HCT116 (cell line): ENCODE data around the gene SHISA2. TPM values are rescaled to one million over a fixed set of nuclear protein-coding genes. Genes with fewer than 3 reads are reported as not detected.

Source experiments
- ATAC-seq: fragments of 200-7000 bp; cut with Tn5 transposase; 2 replicates; pipeline ENCODE4 v1.9.1; 2020; ENCODE audit warnings: mild to moderate bottlenecking, moderate library complexity
- BruUV-seq: library from RNA; stranded (reverse); fragments of 400-500 nt; replicated peaks from 2 replicates; lab custom pipeline; 2021; lab: Mats Ljungman, UMichigan
- CTCF ChIA-PET: fragments of 300-600 bp; sonication (Branson Sonifier 250); formaldehyde crosslinking; loops from one replicate; lab custom pipeline; 2021; ENCODE audit warnings: antibody characterized with exemption; lab: Charles Lee
- POLR2A ChIA-PET: fragments of 300-600, 350-600 bp; sonication (Branson Sonifier 250); formaldehyde crosslinking; loops from one replicate; lab custom pipeline; 2021; ENCODE audit warnings: antibody characterized with exemption; lab: Charles Lee
- RAD21 ChIA-PET, 2 experiments: fragments of 300-600 bp; sonication (Branson Sonifier 250); formaldehyde crosslinking; loops; one replicate each; lab custom pipeline; 2023; ENCODE audit warnings: low total read pairs in 2 of 2; ENCODE audit not compliant: uncharacterized antibody in 2 of 2, unreplicated experiment in 2 of 2, low non-redundant PET in 1 of 2; lab: Charles Lee
- DNase-seq: peaks from one replicate; pipeline ENCODE4 v3.0.0-alpha.2; 2010; ENCODE audit warnings: low read depth, low spot score
- H2AFZ ChIP-seq: fragments of 200-600 bp; shearing (Covaris generic), sonication (generic); 2 replicates; pipeline ENCODE4 v1.6.1; 2017; ENCODE audit warnings: low read depth, mixed run types, mixed read lengths, antibody characterized with exemption, low read length; ENCODE audit not compliant: poor library complexity, severe bottlenecking
- H3K27ac ChIP-seq: 2 replicates; pipeline ENCODE4 v1.5.1; 2012; ENCODE audit warnings: low read depth, low read length
- H3K27me3 ChIP-seq: fragments of 200-600 bp; sonication (generic); 2 replicates; pipeline ENCODE4 v1.6.1; 2016; ENCODE audit warnings: mixed run types, low read length, mixed read lengths; ENCODE audit not compliant: insufficient read depth
- H3K36me3 ChIP-seq, 2 experiments: fragments of 200-500 bp in 1 of 2; fragments of 200-600 bp in 1 of 2; sonication (Bioruptor generic) in 1 of 2; sonication (generic) in 1 of 2; 2 replicates each; pipeline versions ENCODE4 v1.5.1 to v1.6.1; 2014 to 2016; ENCODE audit warnings: low read length in 2 of 2, inconsistent platforms in 1 of 2, mixed read lengths in 1 of 2, mixed run types in 1 of 2; ENCODE audit not compliant: insufficient read depth in 2 of 2, control insufficient read depth in 1 of 2
- H3K4me1 ChIP-seq, 2 experiments: fragments of 200-600 bp in 1 of 2; sonication (generic) in 1 of 2; 2 replicates each; pipeline versions ENCODE4 v1.5.1 to v1.6.1; 2012 to 2017; ENCODE audit warnings: low read length in 2 of 2, inconsistent platforms in 1 of 2, mild to moderate bottlenecking in 1 of 2, mixed read lengths in 1 of 2, mixed run types in 1 of 2, moderate library complexity in 1 of 2; ENCODE audit not compliant: insufficient read depth in 2 of 2, control insufficient read depth in 1 of 2
- H3K4me2 ChIP-seq: fragments of 200-600 bp; sonication (generic); 2 replicates; pipeline ENCODE4 v1.6.1; 2017; ENCODE audit warnings: mixed run types, low read length, mixed read lengths
- H3K4me3 ChIP-seq, 2 experiments: fragments of 200-600 bp in 1 of 2; sonication (generic) in 1 of 2; replicated peaks in 1 of 2; 2 replicates each; pipeline ENCODE4 v1.5.1; 2011 to 2016; ENCODE audit warnings: low read length in 2 of 2, control low read depth in 1 of 2, low read depth in 1 of 2, mild to moderate bottlenecking in 1 of 2, mixed read lengths in 1 of 2, mixed run types in 1 of 2
- H3K79me2 ChIP-seq: fragments of 200-600 bp; sonication (generic); 2 replicates; pipeline ENCODE4 v1.6.1; 2017; ENCODE audit warnings: mild to moderate bottlenecking, mixed run types, low read length, moderate library complexity, mixed read lengths; ENCODE audit not compliant: insufficient read depth
- H3K9ac ChIP-seq: fragments of 200-600 bp; sonication (generic); 2 replicates; pipeline ENCODE4 v1.6.1; 2016; ENCODE audit warnings: low read length, mixed read lengths
- H3K9me2 ChIP-seq: fragments of 200-600 bp; sonication (generic), shearing (Covaris generic); 2 replicates; pipeline ENCODE4 v1.6.1; 2017; ENCODE audit warnings: mixed run types, mild to moderate bottlenecking, moderate library complexity; ENCODE audit not compliant: insufficient read depth
- H3K9me3 ChIP-seq, 2 experiments: fragments of 200-500 bp in 1 of 2; fragments of 200-600 bp in 1 of 2; sonication (Bioruptor generic) in 1 of 2; sonication (generic) in 1 of 2; 2 replicates each; pipeline ENCODE4 v1.6.1; 2014 to 2017; ENCODE audit warnings: low read length in 2 of 2, mixed read lengths in 2 of 2, inconsistent platforms in 1 of 2, low read depth in 1 of 2, mild to moderate bottlenecking in 1 of 2, mixed run types in 1 of 2, moderate library complexity in 1 of 2; ENCODE audit not compliant: control insufficient read depth in 1 of 2, insufficient read depth in 1 of 2
- H4K20me1 ChIP-seq: fragments of 200-600 bp; sonication (generic), shearing (Covaris generic); 2 replicates; pipeline ENCODE4 v1.6.1; 2017; ENCODE audit warnings: mixed run types, mild to moderate bottlenecking, moderate library complexity; ENCODE audit not compliant: insufficient read depth
- CBX3 ChIP-seq: IDR thresholded peaks from 2 replicates; pipeline ENCODE4 v1.6.1; 2012; ENCODE audit warnings: low read depth
- CEBPB ChIP-seq: IDR thresholded peaks from 2 replicates; pipeline ENCODE4 v1.6.1; 2012; ENCODE audit warnings: low read depth
- FOSL1 ChIP-seq: IDR thresholded peaks from 2 replicates; pipeline ENCODE4 v1.6.1; 2012; ENCODE audit warnings: low read depth
- SIN3A ChIP-seq: IDR thresholded peaks from 2 replicates; pipeline ENCODE4 v1.6.1; 2012; ENCODE audit warnings: low read depth
- SRF ChIP-seq: IDR thresholded peaks from 2 replicates; pipeline ENCODE4 v1.6.1; 2012; ENCODE audit warnings: low read depth
- TCF7L2 ChIP-seq: IDR thresholded peaks from 2 replicates; pipeline ENCODE4 v1.7.0; 2011; ENCODE audit warnings: borderline replicate concordance, inconsistent platforms; ENCODE audit not compliant: insufficient read depth, insufficient read length; ENCODE audit errors: extremely low read depth
- YY1 ChIP-seq: IDR thresholded peaks from 2 replicates; pipeline ENCODE4 v1.6.1; 2011; ENCODE audit warnings: low read length, low read depth, moderate library complexity, mild to moderate bottlenecking; ENCODE audit not compliant: insufficient replicate concordance; ENCODE audit errors: extremely low read depth
- intact Hi-C: fragments of 100-400 bp; cut with micrococcal nuclease; formaldehyde crosslinking; loops from 2 replicates; pipeline ENCODE4 v1.10.0; 2022
- total RNA-seq: library from RNA; stranded (reverse); gene quantifications from one replicate; pipeline ENCODE4 v1.2.1, GENCODE V29; 2021; ENCODE audit not compliant: unreplicated experiment
- TF ChIP-seq, protein P1 (sequence below): IDR thresholded peaks from 2 replicates; pipeline ENCODE4 v1.6.1; 2012; ENCODE audit warnings: low read depth
- TF ChIP-seq, protein P2 (sequence below): IDR thresholded peaks from 2 replicates; pipeline ENCODE4 v1.6.1; 2012
- TF ChIP-seq, protein P3 (sequence below): IDR thresholded peaks from 2 replicates; pipeline ENCODE4 v1.6.1; 2011; ENCODE audit warnings: mild to moderate bottlenecking, low read length, moderate library complexity; ENCODE audit not compliant: insufficient replicate concordance; ENCODE audit errors: extremely low read depth

SHISA2 gene
- total RNA-seq, 1 experiment from 2014 or later = not detected

DNA sequence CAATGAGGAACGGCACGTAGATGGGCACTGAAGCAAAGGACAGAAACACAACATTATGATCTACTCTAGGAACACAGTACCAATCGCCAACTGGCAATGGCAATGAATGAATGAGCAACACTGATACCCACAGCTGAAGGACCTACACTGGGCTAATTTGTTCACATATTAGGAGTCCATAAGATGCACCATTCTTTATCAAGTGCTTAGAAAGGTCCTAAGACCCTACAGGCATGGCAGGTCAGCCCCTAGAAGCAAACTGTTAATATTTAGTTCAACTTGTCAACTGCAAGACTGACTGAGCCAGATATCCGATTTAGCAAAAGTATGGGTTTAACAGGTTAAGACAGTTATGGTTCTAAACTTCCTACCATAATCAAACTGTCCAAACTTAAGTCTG, 4.8 kb downstream of the SHISA2 start:
- intact Hi-C loops = no loop called here
- Histone ChIP-seq H3K9ac (no peak overlapping the region), H2AFZ (no peak overlapping the region), H3K27me3 (peaks cover 42% of the 10 kb centered on the region), H3K4me1 (no peaks in the 10 kb centered on the region), H3K4me2 (no peak overlapping the region), H3K9me2 (no peaks in the 10 kb centered on the region), H3K9me3 (no peaks in the 10 kb centered on the region)
- ATAC-seq = no peak
- BruUV-seq = no TSS peak
- POLR2A ChIA-PET = no interaction called here
- TF ChIP-seq CEBPB (no peak), CBX3 (no peak), SIN3A (no peak), SRF (no peak), FOSL1 (no peak), YY1 (no peak), TCF7L2 (no peak)
- TF ChIP-seq, protein P1, sequence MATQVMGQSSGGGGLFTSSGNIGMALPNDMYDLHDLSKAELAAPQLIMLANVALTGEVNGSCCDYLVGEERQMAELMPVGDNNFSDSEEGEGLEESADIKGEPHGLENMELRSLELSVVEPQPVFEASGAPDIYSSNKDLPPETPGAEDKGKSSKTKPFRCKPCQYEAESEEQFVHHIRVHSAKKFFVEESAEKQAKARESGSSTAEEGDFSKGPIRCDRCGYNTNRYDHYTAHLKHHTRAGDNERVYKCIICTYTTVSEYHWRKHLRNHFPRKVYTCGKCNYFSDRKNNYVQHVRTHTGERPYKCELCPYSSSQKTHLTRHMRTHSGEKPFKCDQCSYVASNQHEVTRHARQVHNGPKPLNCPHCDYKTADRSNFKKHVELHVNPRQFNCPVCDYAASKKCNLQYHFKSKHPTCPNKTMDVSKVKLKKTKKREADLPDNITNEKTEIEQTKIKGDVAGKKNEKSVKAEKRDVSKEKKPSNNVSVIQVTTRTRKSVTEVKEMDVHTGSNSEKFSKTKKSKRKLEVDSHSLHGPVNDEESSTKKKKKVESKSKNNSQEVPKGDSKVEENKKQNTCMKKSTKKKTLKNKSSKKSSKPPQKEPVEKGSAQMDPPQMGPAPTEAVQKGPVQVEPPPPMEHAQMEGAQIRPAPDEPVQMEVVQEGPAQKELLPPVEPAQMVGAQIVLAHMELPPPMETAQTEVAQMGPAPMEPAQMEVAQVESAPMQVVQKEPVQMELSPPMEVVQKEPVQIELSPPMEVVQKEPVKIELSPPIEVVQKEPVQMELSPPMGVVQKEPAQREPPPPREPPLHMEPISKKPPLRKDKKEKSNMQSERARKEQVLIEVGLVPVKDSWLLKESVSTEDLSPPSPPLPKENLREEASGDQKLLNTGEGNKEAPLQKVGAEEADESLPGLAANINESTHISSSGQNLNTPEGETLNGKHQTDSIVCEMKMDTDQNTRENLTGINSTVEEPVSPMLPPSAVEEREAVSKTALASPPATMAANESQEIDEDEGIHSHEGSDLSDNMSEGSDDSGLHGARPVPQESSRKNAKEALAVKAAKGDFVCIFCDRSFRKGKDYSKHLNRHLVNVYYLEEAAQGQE = no peak
- TF ChIP-seq, protein P2, sequence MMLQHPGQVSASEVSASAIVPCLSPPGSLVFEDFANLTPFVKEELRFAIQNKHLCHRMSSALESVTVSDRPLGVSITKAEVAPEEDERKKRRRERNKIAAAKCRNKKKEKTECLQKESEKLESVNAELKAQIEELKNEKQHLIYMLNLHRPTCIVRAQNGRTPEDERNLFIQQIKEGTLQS = no peak
- TF ChIP-seq, protein P3, sequence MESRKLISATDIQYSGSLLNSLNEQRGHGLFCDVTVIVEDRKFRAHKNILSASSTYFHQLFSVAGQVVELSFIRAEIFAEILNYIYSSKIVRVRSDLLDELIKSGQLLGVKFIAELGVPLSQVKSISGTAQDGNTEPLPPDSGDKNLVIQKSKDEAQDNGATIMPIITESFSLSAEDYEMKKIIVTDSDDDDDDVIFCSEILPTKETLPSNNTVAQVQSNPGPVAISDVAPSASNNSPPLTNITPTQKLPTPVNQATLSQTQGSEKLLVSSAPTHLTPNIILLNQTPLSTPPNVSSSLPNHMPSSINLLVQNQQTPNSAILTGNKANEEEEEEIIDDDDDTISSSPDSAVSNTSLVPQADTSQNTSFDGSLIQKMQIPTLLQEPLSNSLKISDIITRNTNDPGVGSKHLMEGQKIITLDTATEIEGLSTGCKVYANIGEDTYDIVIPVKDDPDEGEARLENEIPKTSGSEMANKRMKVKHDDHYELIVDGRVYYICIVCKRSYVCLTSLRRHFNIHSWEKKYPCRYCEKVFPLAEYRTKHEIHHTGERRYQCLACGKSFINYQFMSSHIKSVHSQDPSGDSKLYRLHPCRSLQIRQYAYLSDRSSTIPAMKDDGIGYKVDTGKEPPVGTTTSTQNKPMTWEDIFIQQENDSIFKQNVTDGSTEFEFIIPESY = no peak
- TF ChIP-seq, all 23 proteins: peak for 0
- ChIA-PET CTCF (no interaction called here), RAD21 (no interaction called here)
- Histone ChIP-seq H4K20me1 (no peaks in the 10 kb centered on the region), H3K79me2 (no peaks in the 10 kb centered on the region), H3K36me3 (no peaks in the 10 kb centered on the region), H3K4me3 (no peak overlapping the region), H3K27ac (no peak overlapping the region)
- no peak for DNase-seq
